ENCODE measurements around the gene CPSF3. TPM values are rescaled to one million over a fixed set of nuclear protein-coding genes. Genes with fewer than 3 reads are reported as not detected.

CPSF3 gene
- total RNA-seq, 1 experiment from 2014 or later: 31.1 TPM

- no peaks in the 10 kb centered on the region for H3K9me3 ChIP-seq
- H3K27me3 ChIP-seq: no peaks in the 10 kb centered on the region
- peak; percentile 85 for DNase-seq
- H3K36me3 ChIP-seq: peaks cover 63% of the 10 kb centered on the region
- no peak overlapping the region for H3K4me3 ChIP-seq
Measured at GRCh38 chr2:9408641-9409151, 14.8 kb upstream of the CPSF3 start.

GRCh38 chr2:9410108-9410507, 13.3 kb upstream of the CPSF3 start:
- peaks cover 54% of the 10 kb centered on the region for H3K36me3 ChIP-seq
- no peaks in the 10 kb centered on the region for H3K9me3 ChIP-seq
- no peak for DNase-seq
- H3K4me3 ChIP-seq: no peak overlapping the region
- no peaks in the 10 kb centered on the region for H3K27me3 ChIP-seq

GRCh38 chr2:9412781-9413180, 10.7 kb upstream of the CPSF3 start:
- Histone ChIP-seq H3K9me3 (no peaks in the 10 kb centered on the region), H3K27me3 (no peaks in the 10 kb centered on the region), H3K36me3 (peaks cover 48% of the 10 kb centered on the region), H3K4me3 (no peak overlapping the region)
- DNase-seq: no peak

GRCh38 chr2:9415516-9416169, 7.8 kb upstream of the CPSF3 start:
- Histone ChIP-seq H3K36me3 (peaks cover 44% of the 10 kb centered on the region), H3K9me3 (no peaks in the 10 kb centered on the region), H3K27me3 (no peaks in the 10 kb centered on the region), H3K4me3 (no peak overlapping the region)
- no peak for DNase-seq

- DNase-seq: no peak
- Histone ChIP-seq H3K27me3 (no peaks in the 10 kb centered on the region), H3K36me3 (peaks cover 37% of the 10 kb centered on the region), H3K4me3 (no peak overlapping the region), H3K9me3 (no peaks in the 10 kb centered on the region)
Measured at GRCh38 chr2:9416267-9416961, 7.0 kb upstream of the CPSF3 start.

GRCh38 chr2:9416962-9417316, 6.5 kb upstream of the CPSF3 start:
- H3K27me3 ChIP-seq: no peaks in the 10 kb centered on the region
- H3K36me3 ChIP-seq: peaks cover 37% of the 10 kb centered on the region
- no peaks in the 10 kb centered on the region for H3K9me3 ChIP-seq
- no peak overlapping the region for H3K4me3 ChIP-seq
- DNase-seq: no peak

- Histone ChIP-seq H3K27me3 (no peaks in the 10 kb centered on the region), H3K9me3 (no peaks in the 10 kb centered on the region), H3K36me3 (peaks cover 31% of the 10 kb centered on the region), H3K4me3 (no peak overlapping the region)
- no peak for DNase-seq
Measured at GRCh38 chr2:9417725-9418124, 5.7 kb upstream of the CPSF3 start.

- Histone ChIP-seq H3K4me3 (no peak overlapping the region), H3K27me3 (no peaks in the 10 kb centered on the region), H3K9me3 (no peaks in the 10 kb centered on the region), H3K36me3 (peaks cover 26% of the 10 kb centered on the region)
- no peak for DNase-seq
Measured at GRCh38 chr2:9418746-9419145, 4.7 kb upstream of the CPSF3 start.

GRCh38 chr2:9419541-9419940, 3.9 kb upstream of the CPSF3 start:
- DNase-seq: no peak
- H3K36me3 ChIP-seq: peaks cover 26% of the 10 kb centered on the region
- H3K4me3 ChIP-seq: no peak overlapping the region
- H3K27me3 ChIP-seq: no peaks in the 10 kb centered on the region
- H3K9me3 ChIP-seq: no peaks in the 10 kb centered on the region

GRCh38 chr2:9420495-9420894, 3.0 kb upstream of the CPSF3 start:
- H3K27me3 ChIP-seq: no peaks in the 10 kb centered on the region
- H3K9me3 ChIP-seq: no peaks in the 10 kb centered on the region
- no peak for DNase-seq
- no peak overlapping the region for H3K4me3 ChIP-seq
- H3K36me3 ChIP-seq: peaks cover 26% of the 10 kb centered on the region

- H3K27me3 ChIP-seq: no peaks in the 10 kb centered on the region
- peak overlapping the region; percentile 91 for H3K4me3 ChIP-seq
- peaks cover 20% of the 10 kb centered on the region for H3K36me3 ChIP-seq
- DNase-seq: peak; percentile 45
- no peaks in the 10 kb centered on the region for H3K9me3 ChIP-seq
Measured at GRCh38 chr2:9422321-9423099, 944 bp upstream of the CPSF3 start.

GRCh38 chr2:9423922-9424272, 443 bp downstream of the CPSF3 start:
- DNase-seq: no peak
- Histone ChIP-seq H3K36me3 (peaks cover 14% of the 10 kb centered on the region), H3K4me3 (peak overlapping the region; percentile 91), H3K27me3 (no peaks in the 10 kb centered on the region), H3K9me3 (no peaks in the 10 kb centered on the region)

- Histone ChIP-seq H3K36me3 (peaks cover 17% of the 10 kb centered on the region), H3K27me3 (no peaks in the 10 kb centered on the region), H3K9me3 (no peaks in the 10 kb centered on the region), H3K4me3 (peak overlapping the region; percentile 91)
- no peak for DNase-seq
Measured at GRCh38 chr2:9424447-9425164, 1.2 kb downstream of the CPSF3 start.

- DNase-seq: no peak
- Histone ChIP-seq H3K4me3 (no peak overlapping the region), H3K9me3 (no peaks in the 10 kb centered on the region), H3K27me3 (no peaks in the 10 kb centered on the region), H3K36me3 (peaks cover 47% of the 10 kb centered on the region)
Measured at GRCh38 chr2:9428965-9429577, 5.6 kb downstream of the CPSF3 start.

- DNase-seq: no peak
- no peaks in the 10 kb centered on the region for H3K9me3 ChIP-seq
- no peaks in the 10 kb centered on the region for H3K27me3 ChIP-seq
- H3K36me3 ChIP-seq: peaks cover 50% of the 10 kb centered on the region
- H3K4me3 ChIP-seq: no peak overlapping the region
Measured at GRCh38 chr2:9430316-9431293, 7.2 kb downstream of the CPSF3 start.
